OCI-LY1 (cell line): Measurements from ENCODE around the gene PCDHGA12.

Experiments used
- H2AFZ ChIP-seq: fragments of 200-600 bp; sonication (generic), shearing (Covaris generic); 2 replicates; pipeline ENCODE4 v1.6.0; 2014; ENCODE audit warnings: antibody characterized with exemption, mild to moderate bottlenecking, low read length
- H3F3A ChIP-seq: fragments of 200-600 bp; sonication (generic), shearing (Covaris generic); 2 replicates; pipeline ENCODE4 v1.6.0; 2014; ENCODE audit warnings: mild to moderate bottlenecking, antibody characterized with exemption, low read length, moderate library complexity; ENCODE audit not compliant: insufficient read depth
- H3K27ac ChIP-seq: fragments of 200-600 bp; sonication (generic); 2 replicates; pipeline ENCODE4 v1.5.1; 2014; ENCODE audit warnings: low read length, mixed run types, mild to moderate bottlenecking, low read depth; ENCODE audit not compliant: poor library complexity, severe bottlenecking
- H3K27me3 ChIP-seq: fragments of 200-600 bp; sonication (generic); 2 replicates; pipeline ENCODE4 v1.6.0; 2014; ENCODE audit warnings: antibody characterized with exemption, mild to moderate bottlenecking, low read length, moderate library complexity; ENCODE audit not compliant: insufficient read depth
- H3K36me3 ChIP-seq: fragments of 200-600 bp; sonication (generic); 2 replicates; pipeline ENCODE4 v1.6.1; 2014; ENCODE audit warnings: mild to moderate bottlenecking, antibody characterized with exemption, low read length, moderate library complexity, mixed read lengths; ENCODE audit not compliant: insufficient read depth
- H3K4me1 ChIP-seq: fragments of 200-600 bp; sonication (generic); 2 replicates; pipeline ENCODE4 v1.5.1; 2014; ENCODE audit warnings: mild to moderate bottlenecking, low read length, moderate library complexity; ENCODE audit not compliant: insufficient read depth, severe bottlenecking
- H3K4me2 ChIP-seq: fragments of 200-600 bp; sonication (generic), shearing (Covaris generic); 2 replicates; pipeline ENCODE4 v1.6.1; 2014; ENCODE audit warnings: low read length
- H3K4me3 ChIP-seq: fragments of 200-600 bp; sonication (generic); 2 replicates; pipeline ENCODE4 v1.5.1; 2014; ENCODE audit warnings: low read length, low read depth, mild to moderate bottlenecking, mixed read lengths; ENCODE audit not compliant: poor library complexity, severe bottlenecking
- H3K79me2 ChIP-seq: fragments of 200-600 bp; shearing (Covaris generic); 2 replicates; pipeline ENCODE4 v1.6.1; 2016; ENCODE audit warnings: mixed run types, low read length, mixed read lengths; ENCODE audit not compliant: insufficient read depth
- H3K9ac ChIP-seq: fragments of 200-600 bp; sonication (generic), shearing (Covaris generic); 2 replicates; pipeline ENCODE4 v1.6.1; 2014; ENCODE audit warnings: mild to moderate bottlenecking, low read length, mixed read lengths
- H3K9me2 ChIP-seq: fragments of 200-600 bp; sonication (generic), shearing (Covaris generic); 2 replicates; pipeline ENCODE4 v1.6.1; 2014; ENCODE audit warnings: low read depth, mild to moderate bottlenecking, low read length, mixed read lengths
- H3K9me3 ChIP-seq: fragments of 200-600 bp; shearing (Covaris generic); 2 replicates; pipeline ENCODE4 v1.6.1; 2014; ENCODE audit warnings: low read length, mixed read lengths
- H4K20me1 ChIP-seq: fragments of 200-600 bp; sonication (generic), shearing (Covaris generic); 2 replicates; pipeline ENCODE4 v1.6.0; 2016; ENCODE audit warnings: mild to moderate bottlenecking, low read length; ENCODE audit not compliant: insufficient read depth
- CTCF ChIP-seq: fragments of 200-600 bp; sonication (generic), shearing (Covaris generic); IDR thresholded peaks from 2 replicates; pipeline ENCODE4 v1.5.1; 2017; ENCODE audit warnings: mild to moderate bottlenecking, antibody characterized with exemption, low read length, moderate library complexity, mixed read lengths
- EZH2 ChIP-seq: fragments of 200-600 bp; sonication (generic), shearing (Covaris generic); IDR thresholded peaks from 2 replicates; pipeline ENCODE4 v1.8.0; 2017; ENCODE audit warnings: borderline replicate concordance, mixed run types, mild to moderate bottlenecking, antibody characterized with exemption, low read length, moderate library complexity, mixed read lengths

PCDHGA12 gene

DNA sequence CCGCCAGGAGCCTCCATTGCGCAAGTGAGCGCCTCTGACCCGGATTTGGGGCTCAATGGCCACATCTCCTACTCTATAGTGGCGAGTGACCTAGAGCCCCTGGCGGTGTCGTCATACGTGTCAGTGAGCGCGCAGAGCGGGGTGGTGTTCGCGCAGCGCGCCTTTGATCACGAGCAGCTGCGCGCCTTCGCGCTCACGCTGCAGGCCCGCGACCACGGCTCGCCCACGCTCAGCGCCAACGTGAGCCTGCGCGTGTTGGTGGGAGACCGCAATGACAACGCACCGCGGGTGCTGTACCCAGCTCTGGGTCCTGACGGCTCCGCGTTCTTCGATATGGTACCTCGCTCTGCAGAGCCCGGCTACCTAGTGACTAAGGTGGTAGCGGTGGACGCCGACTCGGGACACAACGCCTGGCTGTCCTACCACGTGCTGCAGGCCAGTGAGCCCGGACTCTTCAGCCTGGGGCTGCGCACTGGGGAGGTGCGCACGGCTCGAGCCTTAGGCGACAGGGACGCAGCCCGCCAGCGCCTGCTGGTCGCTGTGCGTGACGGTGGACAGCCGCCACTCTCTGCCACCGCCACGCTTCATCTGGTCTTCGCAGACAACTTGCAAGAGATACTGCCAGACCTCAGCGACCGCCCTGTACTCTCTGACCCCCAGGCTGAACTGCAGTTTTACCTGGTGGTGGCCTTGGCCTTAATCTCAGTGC, 20.6 kb upstream of the PCDHGA12 start:
- H3K4me1 ChIP-seq, result peaks cover 6% of the 10 kb centered on the region
- H3K9me3 ChIP-seq, result 0 out of 2 replicates have a peak, but pooled peaks cover 3% of the 10 kb centered on the region
- no peaks in the 10 kb centered on the region for H3K27me3 ChIP-seq
- H3K9ac ChIP-seq, result no peak overlapping the region
- H3K4me2 ChIP-seq, result no peak overlapping the region
- H3F3A ChIP-seq, result no peaks in the 10 kb centered on the region
- H3K36me3 ChIP-seq, result no peaks in the 10 kb centered on the region
- H3K79me2 ChIP-seq, result no peaks in the 10 kb centered on the region
- H3K9me2 ChIP-seq, result no peaks in the 10 kb centered on the region
- TF ChIP-seq CTCF (no peak), EZH2 (no peak)
- no peak overlapping the region for H2AFZ ChIP-seq
- H3K4me3 ChIP-seq, result no peak overlapping the region
- H4K20me1 ChIP-seq, result no peaks in the 10 kb centered on the region
- H3K27ac ChIP-seq, result no peak overlapping the region

DNA sequence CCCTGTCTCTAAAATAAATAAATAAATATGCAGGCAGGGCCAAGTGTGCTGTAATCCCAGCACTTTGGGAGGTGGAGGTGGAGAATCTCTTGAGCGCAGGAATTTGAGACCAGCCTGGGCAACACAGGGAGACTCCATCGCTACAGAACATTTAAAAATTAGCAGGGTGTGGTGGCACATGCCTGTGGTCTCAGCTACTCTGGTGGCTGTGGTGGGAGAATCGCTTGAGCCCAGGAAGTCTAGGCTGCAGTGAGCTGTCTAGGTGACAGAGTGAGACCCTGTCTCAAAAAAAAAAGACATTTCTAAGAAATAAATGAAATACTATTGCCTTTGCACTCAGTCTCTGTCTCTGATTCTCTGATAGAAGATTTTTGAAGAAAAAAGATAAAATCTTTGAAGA, 18.7 kb upstream of the PCDHGA12 start:
- TF ChIP-seq CTCF (no peak), EZH2 (no peak)
- no peaks in the 10 kb centered on the region for H4K20me1 ChIP-seq
- H3K4me3 ChIP-seq, result no peak overlapping the region
- 0 out of 2 replicates have a peak, but pooled peaks cover 4% of the 10 kb centered on the region for H3K9me3 ChIP-seq
- no peak overlapping the region for H3K9ac ChIP-seq
- H3F3A ChIP-seq, result no peaks in the 10 kb centered on the region
- H3K27me3 ChIP-seq, result no peaks in the 10 kb centered on the region
- no peaks in the 10 kb centered on the region for H3K79me2 ChIP-seq
- H3K27ac ChIP-seq, result no peak overlapping the region
- no peak overlapping the region for H2AFZ ChIP-seq
- H3K4me1 ChIP-seq, result peaks cover 6% of the 10 kb centered on the region
- no peak overlapping the region for H3K4me2 ChIP-seq
- H3K36me3 ChIP-seq, result no peaks in the 10 kb centered on the region
- no peaks in the 10 kb centered on the region for H3K9me2 ChIP-seq

GRCh38 chr5:141412854-141413539, 17.3 kb upstream of the PCDHGA12 start, which contains the start of gene PCDHGA10:
Gene PCDHGA10 (plus strand): TSS chr5:141412987. CDS start chr5:141413176, 189 bp downstream.
- Histone ChIP-seq H3K79me2 (no peaks in the 10 kb centered on the region), H4K20me1 (no peaks in the 10 kb centered on the region), H3K27me3 (no peaks in the 10 kb centered on the region), H3K9me3 (0 out of 2 replicates have a peak, but pooled peaks cover 5% of the 10 kb centered on the region), H3K27ac (no peak within 1 kb of the TSS), H3K4me2 (peak within 1 kb of the TSS; percentile 96), H3K9ac (peak within 1 kb of the TSS; percentile 79), H3K9me2 (no peaks in the 10 kb centered on the region), H3F3A (no peaks in the 10 kb centered on the region), H3K4me1 (peaks cover 6% of the 10 kb centered on the region), H3K36me3 (no peaks in the 10 kb centered on the region), H2AFZ (peak within 1 kb of the TSS; percentile 92), H3K4me3 (peak within 1 kb of the TSS; percentile 78)
- TF ChIP-seq EZH2 (no peak), CTCF (peak; percentile 89)
